Gastroesophageal sphincter (tissue), 3 donors: ENCODE data around the gene CLMP.

Experiments used
- CTCF ChIP-seq, 4 experiments: fragments of 200-600 bp in 2 of 4; fragments of 450-650 bp in 2 of 4; sonication (generic) in 1 of 4; IDR thresholded peaks; one replicate each; pipeline ENCODE4 v1.5.1; 2017 to 2019; ENCODE audit warnings: antibody characterized with exemption in 4 of 4, mild to moderate bottlenecking in 2 of 4, moderate library complexity in 2 of 4
- EP300 ChIP-seq: sonication (generic); formaldehyde crosslinking; IDR thresholded peaks from one replicate; pipeline ENCODE4 v1.6.1; 2017; ENCODE audit warnings: antibody characterized with exemption, mild to moderate bottlenecking
- POLR2A ChIP-seq, 2 donors: fragments of 450-650 bp; IDR thresholded peaks; one replicate each; pipeline ENCODE4 v1.6.1; 2017; ENCODE audit warnings: antibody characterized with exemption in 2 of 2, mild to moderate bottlenecking in 2 of 2, moderate library complexity in 1 of 2
- POLR2AphosphoS5 ChIP-seq: sonication (generic); formaldehyde crosslinking; IDR thresholded peaks from one replicate; pipeline ENCODE4 v1.6.1; 2017; ENCODE audit warnings: antibody characterized with exemption

GRCh38 chr11:123238297-123238696 is 43.2 kb upstream of the CLMP start:
- no peak for TF ChIP-seq POLR2AphosphoS5
- TF ChIP-seq POLR2A (IDR thresholded peaks at IDR 0.05), result no peak
- TF ChIP-seq CTCF (IDR thresholded peaks at IDR 0.05), result no peak
- TF ChIP-seq EP300, result no peak
